LNCaP clone FGC (cell line): ENCODE measurements around the gene ABCC8.

ENCODE experiments used
- DNase-seq: peaks from one replicate; pipeline ENCODE4 v3.0.0-alpha.2; 2011; ENCODE audit warnings: low read depth
- H3K4me3 ChIP-seq: 2 replicates; pipeline ENCODE4 v1.5.1; 2011; ENCODE audit warnings: mild to moderate bottlenecking, low read depth, low read length, control low read depth
- CTCF ChIP-seq: IDR thresholded peaks from 2 replicates; pipeline ENCODE4 v1.5.1; 2012; ENCODE audit warnings: mild to moderate bottlenecking; ENCODE audit not compliant: control insufficient read depth, insufficient read depth; ENCODE audit errors: extremely low read depth

Gene ABCC8

GRCh38 chr11:17462940-17463339 is 13.7 kb downstream of the ABCC8 start:
- TF ChIP-seq CTCF: no peak
- no peak for DNase-seq
- no peak overlapping the region for H3K4me3 ChIP-seq

GRCh38 chr11:17460406-17460805 is 16.2 kb downstream of the ABCC8 start:
- DNase-seq: no peak
- no peak overlapping the region for H3K4me3 ChIP-seq
- TF ChIP-seq CTCF: no peak

GRCh38 chr11:17459236-17459896 is 17.3 kb downstream of the ABCC8 start:
- H3K4me3 ChIP-seq: no peak overlapping the region
- no peak for TF ChIP-seq CTCF
- DNase-seq: no peak

GRCh38 chr11:17458268-17458667 is 18.4 kb downstream of the ABCC8 start:
- no peak for TF ChIP-seq CTCF
- no peak overlapping the region for H3K4me3 ChIP-seq
- no peak for DNase-seq

GRCh38 chr11:17457396-17458173 is 19.1 kb downstream of the ABCC8 start:
- TF ChIP-seq CTCF: no peak
- no peak for DNase-seq
- no peak overlapping the region for H3K4me3 ChIP-seq

GRCh38 chr11:17452668-17453067 is 24.0 kb downstream of the ABCC8 start:
- no peak for DNase-seq
- H3K4me3 ChIP-seq: no peak overlapping the region
- no peak for TF ChIP-seq CTCF

GRCh38 chr11:17449158-17449557 is 27.5 kb downstream of the ABCC8 start:
- no peak for DNase-seq
- H3K4me3 ChIP-seq: no peak overlapping the region
- TF ChIP-seq CTCF: no peak
